ENCODE results near the gene NRXN3.

NRXN3 gene

DNA sequence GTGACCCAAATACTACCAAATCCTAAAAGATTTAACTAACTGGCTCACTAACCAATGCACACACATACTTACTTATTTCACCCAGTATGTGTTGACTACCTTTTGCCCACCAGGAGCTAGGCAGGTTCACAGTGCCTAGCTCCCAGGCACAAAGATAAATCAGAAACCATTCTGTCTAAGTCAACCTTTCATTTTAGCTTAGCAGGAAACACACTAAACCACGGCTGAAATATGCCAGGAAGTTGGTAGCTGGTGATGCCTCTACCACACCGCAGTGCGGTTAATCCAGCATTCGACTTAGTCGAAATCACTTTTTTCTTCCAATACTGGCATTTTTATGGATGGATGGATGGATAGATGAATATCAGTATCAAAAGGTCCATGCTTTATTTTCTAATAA, 1443.5 kb downstream of the NRXN3 start:
- TF ChIP-seq, protein P1, sequence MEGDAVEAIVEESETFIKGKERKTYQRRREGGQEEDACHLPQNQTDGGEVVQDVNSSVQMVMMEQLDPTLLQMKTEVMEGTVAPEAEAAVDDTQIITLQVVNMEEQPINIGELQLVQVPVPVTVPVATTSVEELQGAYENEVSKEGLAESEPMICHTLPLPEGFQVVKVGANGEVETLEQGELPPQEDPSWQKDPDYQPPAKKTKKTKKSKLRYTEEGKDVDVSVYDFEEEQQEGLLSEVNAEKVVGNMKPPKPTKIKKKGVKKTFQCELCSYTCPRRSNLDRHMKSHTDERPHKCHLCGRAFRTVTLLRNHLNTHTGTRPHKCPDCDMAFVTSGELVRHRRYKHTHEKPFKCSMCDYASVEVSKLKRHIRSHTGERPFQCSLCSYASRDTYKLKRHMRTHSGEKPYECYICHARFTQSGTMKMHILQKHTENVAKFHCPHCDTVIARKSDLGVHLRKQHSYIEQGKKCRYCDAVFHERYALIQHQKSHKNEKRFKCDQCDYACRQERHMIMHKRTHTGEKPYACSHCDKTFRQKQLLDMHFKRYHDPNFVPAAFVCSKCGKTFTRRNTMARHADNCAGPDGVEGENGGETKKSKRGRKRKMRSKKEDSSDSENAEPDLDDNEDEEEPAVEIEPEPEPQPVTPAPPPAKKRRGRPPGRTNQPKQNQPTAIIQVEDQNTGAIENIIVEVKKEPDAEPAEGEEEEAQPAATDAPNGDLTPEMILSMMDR (conservative IDR thresholded peaks at IDR 0.05; ENCODE audit: low read depth, low read length): no peak
- DNase-seq (ENCODE audit: low read depth): no peak
- no peak overlapping the region for H3K4me3 ChIP-seq (ENCODE audit: low read length)

DNA sequence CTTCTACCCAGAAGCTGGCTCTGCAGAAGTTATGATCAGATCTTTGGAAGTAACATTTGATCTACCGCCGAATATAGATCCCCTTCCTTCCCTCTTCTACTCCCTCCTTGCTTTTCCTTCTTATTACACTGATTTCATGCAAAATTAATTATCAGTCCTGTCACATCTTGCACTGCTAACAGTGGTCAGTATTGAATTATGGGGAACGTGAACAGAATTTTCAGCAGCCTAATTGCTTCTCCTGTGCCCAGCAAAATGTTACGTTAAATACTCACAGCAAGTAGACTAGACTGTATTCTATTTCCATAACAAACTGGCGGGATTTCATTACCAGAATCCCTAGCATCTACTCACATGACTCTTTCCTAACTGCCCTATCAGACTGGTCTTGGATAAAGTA, 1444.3 kb downstream of the NRXN3 start:
- no peak for DNase-seq (ENCODE audit: low read depth)
- TF ChIP-seq, protein P1 (conservative IDR thresholded peaks at IDR 0.05; ENCODE audit: low read depth, low read length): no peak
- no peak overlapping the region for H3K4me3 ChIP-seq (ENCODE audit: low read length)

DNA sequence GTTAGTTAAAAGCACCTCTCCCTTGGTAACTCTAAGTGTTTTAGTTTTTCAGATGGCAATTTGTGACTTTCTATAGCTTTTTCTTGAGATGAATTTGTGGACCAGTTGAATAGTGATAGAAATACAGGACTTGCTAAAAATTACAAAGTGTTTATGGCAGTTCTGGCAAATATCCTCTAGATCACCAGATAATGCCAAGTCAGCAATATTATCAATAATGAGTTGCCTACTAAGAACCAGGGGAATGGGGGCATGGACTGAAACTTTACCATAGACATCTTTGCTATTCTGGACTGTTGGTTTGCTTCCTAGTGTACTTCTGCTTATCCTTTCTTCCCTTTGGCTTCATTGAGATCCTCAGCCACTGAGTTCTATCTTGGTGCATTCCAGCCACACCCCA, 1456.9 kb downstream of the NRXN3 start:
- DNase-seq (ENCODE audit: low read depth): no peak
- no peak overlapping the region for H3K4me3 ChIP-seq (ENCODE audit: low read length)
- TF ChIP-seq, protein P1 (conservative IDR thresholded peaks at IDR 0.05; ENCODE audit: low read depth, low read length): no peak

DNA sequence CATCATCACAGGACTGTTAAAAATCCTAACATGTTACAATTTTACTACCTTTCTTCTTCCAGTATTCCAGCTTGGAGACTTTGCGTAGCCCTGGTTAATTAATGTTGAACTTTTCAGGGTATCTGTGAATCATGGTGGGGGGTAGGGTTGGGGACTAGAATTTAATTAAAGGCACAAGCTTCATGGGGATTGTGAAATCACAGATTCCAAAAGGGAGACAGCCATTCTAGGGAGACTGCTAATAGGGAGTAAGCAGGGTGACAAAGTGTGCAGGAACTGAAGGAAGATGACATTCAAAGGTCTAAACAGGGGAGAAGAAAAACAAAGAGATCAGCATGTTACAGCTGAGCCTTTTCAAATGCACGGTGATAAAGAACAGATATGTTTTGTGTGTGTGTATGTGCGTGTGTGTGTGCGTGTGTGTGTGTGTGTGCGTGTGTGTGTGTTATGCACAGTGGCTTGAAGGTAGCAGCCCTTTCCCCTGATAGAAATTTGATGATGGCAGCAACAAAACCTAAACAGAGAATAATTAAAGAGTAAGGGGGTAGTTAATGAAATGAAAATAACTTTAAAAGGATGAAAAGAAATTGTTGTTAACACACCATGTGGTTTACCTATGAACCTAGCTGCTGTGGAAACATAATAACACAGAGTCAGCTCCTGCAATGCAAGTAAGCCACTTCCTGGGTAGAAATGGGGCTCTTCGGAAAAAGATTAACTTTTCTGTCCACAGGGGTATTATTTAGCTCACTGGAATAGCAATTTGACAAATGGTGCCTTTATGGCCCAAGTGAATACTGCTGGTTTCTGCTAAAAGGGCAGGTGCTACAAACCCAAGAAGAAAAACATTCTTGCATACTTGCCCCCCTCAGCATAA, 1459.5 kb downstream of the NRXN3 start:
- TF ChIP-seq, protein P1 (conservative IDR thresholded peaks at IDR 0.05; ENCODE audit: low read depth, low read length): no peak
- H3K4me3 ChIP-seq (ENCODE audit: low read length): no peak overlapping the region
- no peak for DNase-seq (ENCODE audit: low read depth)

DNA sequence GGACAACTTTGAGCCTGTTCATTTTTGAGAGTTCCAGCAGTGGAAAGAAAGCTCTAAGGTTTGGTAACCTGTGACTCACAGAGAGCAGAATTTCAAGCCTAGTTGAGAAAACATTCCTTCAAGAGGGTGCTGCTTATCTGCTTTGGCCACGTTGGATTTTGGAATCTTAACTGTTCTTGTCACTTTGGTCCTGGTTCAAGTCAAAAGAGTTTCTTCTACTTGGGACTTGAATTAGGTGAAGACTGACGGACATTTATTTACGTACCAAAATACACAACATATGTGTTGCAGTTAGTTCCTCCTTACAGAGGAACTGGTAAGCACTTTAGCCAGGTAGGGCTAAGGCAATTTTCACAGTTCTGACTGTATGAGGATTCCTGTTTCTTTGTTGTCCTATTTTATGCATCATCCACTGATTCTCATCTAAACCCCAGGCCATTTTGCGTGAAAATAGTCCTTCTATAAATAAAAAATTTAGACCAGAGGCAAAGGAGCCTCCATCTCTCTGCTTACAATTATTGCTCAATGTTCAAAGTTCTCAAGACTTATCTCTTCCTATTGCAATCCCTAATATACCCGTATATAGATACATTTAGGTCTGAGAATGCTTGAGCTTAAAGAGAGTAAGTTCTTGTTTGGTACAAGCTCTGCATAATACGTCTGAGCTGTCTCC, 1460.3 kb downstream of the NRXN3 start:
- H3K4me3 ChIP-seq (ENCODE audit: low read length): no peak overlapping the region
- TF ChIP-seq, protein P1 (conservative IDR thresholded peaks at IDR 0.05; ENCODE audit: low read depth, low read length): no peak
- no peak for DNase-seq (ENCODE audit: low read depth)

DNA sequence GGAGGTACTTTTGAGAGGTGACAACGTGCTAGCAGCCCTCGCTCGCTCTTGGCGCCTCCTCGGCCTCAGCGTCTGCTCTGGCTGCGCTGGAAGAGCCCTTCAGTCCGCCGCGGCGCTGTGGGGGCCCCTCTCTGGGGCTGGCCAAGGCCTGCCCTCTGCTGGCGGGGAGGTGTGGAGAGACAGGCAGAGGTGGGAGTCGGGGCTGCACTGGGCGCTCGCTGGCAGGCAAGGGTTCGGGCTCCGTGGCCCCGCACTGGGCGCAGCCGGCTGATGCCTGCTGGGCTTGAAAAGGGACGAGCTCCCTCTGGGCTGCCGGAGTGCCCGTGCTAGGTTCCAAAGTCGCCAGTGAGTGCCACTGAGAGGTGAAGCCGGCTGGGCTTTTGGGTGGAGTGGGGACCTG, 1461.1 kb downstream of the NRXN3 start:
- TF ChIP-seq, protein P1 (conservative IDR thresholded peaks at IDR 0.05; ENCODE audit: low read depth, low read length): no peak
- no peak overlapping the region for H3K4me3 ChIP-seq (ENCODE audit: low read length)

More for the DNA sequence above, 1461.1 kb downstream of the NRXN3 start:
- no peak for DNase-seq (ENCODE audit: low read depth)
